GM23338 (cell line): ENCODE measurements around the gene ELOVL6.

ENCODE experiments used
- CREB1 ChIP-seq: fragments of 250-450 bp; sonication (Bioruptor Pico); IDR thresholded peaks from 2 replicates; pipeline ENCODE4 v1.5.0; 2020; ENCODE audit warnings: low read depth, mild to moderate bottlenecking, moderate library complexity
- ETS1 ChIP-seq: IDR thresholded peaks from 2 replicates; pipeline ENCODE4 v1.6.1; 2016; ENCODE audit warnings: antibody characterized with exemption
- EZH2 ChIP-seq: fragments of 200-600 bp; sonication (generic); IDR thresholded peaks from one replicate; pipeline ENCODE4 v1.8.0; 2017; ENCODE audit warnings: antibody characterized with exemption, mild to moderate bottlenecking, low read depth; ENCODE audit not compliant: unreplicated experiment
- EZH2phosphoT487 ChIP-seq: fragments of 200-600 bp; sonication (generic); IDR thresholded peaks from one replicate; pipeline ENCODE4 v1.8.1; 2018; ENCODE audit warnings: antibody characterized with exemption; ENCODE audit not compliant: unreplicated experiment
- JUNB ChIP-seq: IDR thresholded peaks from one replicate; pipeline ENCODE4 v1.6.1; 2016; ENCODE audit warnings: antibody characterized with exemption; ENCODE audit not compliant: unreplicated experiment
- NANOG ChIP-seq: IDR thresholded peaks from 2 replicates; pipeline ENCODE4 v1.6.1; 2016; ENCODE audit warnings: antibody characterized with exemption, borderline replicate concordance
- POLR2AphosphoS5 ChIP-seq: IDR thresholded peaks from 2 replicates; pipeline ENCODE4 v1.6.1; 2016; ENCODE audit warnings: antibody characterized with exemption, low read depth
- REST ChIP-seq: IDR thresholded peaks from one replicate; pipeline ENCODE4 v1.6.1; 2018; ENCODE audit warnings: antibody characterized with exemption; ENCODE audit not compliant: unreplicated experiment
- STAT1 ChIP-seq: IDR thresholded peaks from one replicate; pipeline ENCODE4 v1.6.1; 2016; ENCODE audit warnings: antibody characterized with exemption; ENCODE audit not compliant: unreplicated experiment
- TF ChIP-seq, protein P1 (sequence below), 2 experiments: fragments of 200-600 bp in 1 of 2; sonication (generic) in 1 of 2; conservative IDR thresholded peaks; 2 replicates each; pipeline versions ENCODE4 v1.5.1 to v1.6.1; 2016 to 2017; ENCODE audit warnings: antibody characterized with exemption in 2 of 2, low read depth in 2 of 2, mild to moderate bottlenecking in 2 of 2, moderate library complexity in 1 of 2

- TF ChIP-seq, protein P1, sequence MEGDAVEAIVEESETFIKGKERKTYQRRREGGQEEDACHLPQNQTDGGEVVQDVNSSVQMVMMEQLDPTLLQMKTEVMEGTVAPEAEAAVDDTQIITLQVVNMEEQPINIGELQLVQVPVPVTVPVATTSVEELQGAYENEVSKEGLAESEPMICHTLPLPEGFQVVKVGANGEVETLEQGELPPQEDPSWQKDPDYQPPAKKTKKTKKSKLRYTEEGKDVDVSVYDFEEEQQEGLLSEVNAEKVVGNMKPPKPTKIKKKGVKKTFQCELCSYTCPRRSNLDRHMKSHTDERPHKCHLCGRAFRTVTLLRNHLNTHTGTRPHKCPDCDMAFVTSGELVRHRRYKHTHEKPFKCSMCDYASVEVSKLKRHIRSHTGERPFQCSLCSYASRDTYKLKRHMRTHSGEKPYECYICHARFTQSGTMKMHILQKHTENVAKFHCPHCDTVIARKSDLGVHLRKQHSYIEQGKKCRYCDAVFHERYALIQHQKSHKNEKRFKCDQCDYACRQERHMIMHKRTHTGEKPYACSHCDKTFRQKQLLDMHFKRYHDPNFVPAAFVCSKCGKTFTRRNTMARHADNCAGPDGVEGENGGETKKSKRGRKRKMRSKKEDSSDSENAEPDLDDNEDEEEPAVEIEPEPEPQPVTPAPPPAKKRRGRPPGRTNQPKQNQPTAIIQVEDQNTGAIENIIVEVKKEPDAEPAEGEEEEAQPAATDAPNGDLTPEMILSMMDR (conservative IDR thresholded peaks at IDR 0.05; ENCODE audit: low read depth in 2 of 2) = no peak
- TF ChIP-seq EZH2 (no peak), POLR2AphosphoS5 (no peak), CREB1 (CRISPR knock-in tag) (no peak), NANOG (no peak), REST (no peak), EZH2phosphoT487 (no peak), ETS1 (no peak), JUNB (no peak), STAT1 (no peak)
Observed at GRCh38 chr4:110112056-110112455, 86.4 kb downstream of the ELOVL6 start.
